NB4 (cell line): Measurements from ENCODE around the gene YIPF3.

Source experiments
- POLR2A ChIP-seq: IDR thresholded peaks from 2 replicates; pipeline ENCODE4 v1.6.1; 2011; ENCODE audit warnings: mild to moderate bottlenecking; ENCODE audit not compliant: insufficient read length; ENCODE audit errors: extremely low read depth
- TF ChIP-seq, protein P1 (sequence below): IDR thresholded peaks from one replicate; pipeline ENCODE4 v1.5.1; 2012; ENCODE audit warnings: low read depth, low read length

DNA sequence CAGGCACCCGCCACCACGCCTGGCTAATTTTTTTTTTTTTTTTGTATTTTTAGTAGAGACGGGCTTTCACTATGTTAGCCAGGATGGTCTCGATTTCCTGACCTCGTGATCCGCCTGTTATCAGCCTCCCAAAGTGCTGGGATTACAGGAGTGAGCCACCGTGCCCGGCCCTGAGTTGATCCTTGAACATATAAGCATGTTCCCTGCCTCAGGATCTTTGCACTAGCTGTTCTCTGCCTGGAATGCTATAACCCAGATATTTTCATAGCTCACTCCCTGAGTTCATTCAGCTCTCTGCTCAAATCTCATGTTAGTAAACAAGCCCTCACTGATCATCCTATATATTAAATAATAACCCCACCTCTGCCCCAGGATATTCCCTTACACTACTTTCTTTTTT is 52.4 kb downstream of the YIPF3 start:
- TF ChIP-seq, protein P1, sequence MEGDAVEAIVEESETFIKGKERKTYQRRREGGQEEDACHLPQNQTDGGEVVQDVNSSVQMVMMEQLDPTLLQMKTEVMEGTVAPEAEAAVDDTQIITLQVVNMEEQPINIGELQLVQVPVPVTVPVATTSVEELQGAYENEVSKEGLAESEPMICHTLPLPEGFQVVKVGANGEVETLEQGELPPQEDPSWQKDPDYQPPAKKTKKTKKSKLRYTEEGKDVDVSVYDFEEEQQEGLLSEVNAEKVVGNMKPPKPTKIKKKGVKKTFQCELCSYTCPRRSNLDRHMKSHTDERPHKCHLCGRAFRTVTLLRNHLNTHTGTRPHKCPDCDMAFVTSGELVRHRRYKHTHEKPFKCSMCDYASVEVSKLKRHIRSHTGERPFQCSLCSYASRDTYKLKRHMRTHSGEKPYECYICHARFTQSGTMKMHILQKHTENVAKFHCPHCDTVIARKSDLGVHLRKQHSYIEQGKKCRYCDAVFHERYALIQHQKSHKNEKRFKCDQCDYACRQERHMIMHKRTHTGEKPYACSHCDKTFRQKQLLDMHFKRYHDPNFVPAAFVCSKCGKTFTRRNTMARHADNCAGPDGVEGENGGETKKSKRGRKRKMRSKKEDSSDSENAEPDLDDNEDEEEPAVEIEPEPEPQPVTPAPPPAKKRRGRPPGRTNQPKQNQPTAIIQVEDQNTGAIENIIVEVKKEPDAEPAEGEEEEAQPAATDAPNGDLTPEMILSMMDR: no peak
- TF ChIP-seq POLR2A: no peak
